Mesodermal cell (in vitro differentiated cells): Measurements from ENCODE around the gene TAL1.

Experiments used
- H3K27ac ChIP-seq: 2 replicates; pipeline ENCODE4 v1.7.0; 2013; ENCODE audit warnings: mild to moderate bottlenecking, low read depth, low read length, moderate library complexity; ENCODE audit not compliant: severe bottlenecking
- H3K36me3 ChIP-seq: 2 replicates; pipeline ENCODE4 v1.7.1; 2013; ENCODE audit warnings: mild to moderate bottlenecking, low read length, moderate library complexity; ENCODE audit not compliant: control insufficient read depth, insufficient read depth
- H3K4me1 ChIP-seq: one replicate; pipeline ENCODE4 v1.7.1; 2013; ENCODE audit warnings: mild to moderate bottlenecking, low read length; ENCODE audit not compliant: insufficient read depth, control insufficient read depth, poor library complexity, severe bottlenecking
- H3K4me3 ChIP-seq: 2 replicates; pipeline ENCODE4 v1.7.0; 2013; ENCODE audit warnings: low read length, control low read depth, mild to moderate bottlenecking; ENCODE audit not compliant: insufficient read depth, poor library complexity, severe bottlenecking; ENCODE audit errors: extremely low read depth
- H3K9me3 ChIP-seq: 2 replicates; pipeline ENCODE4 v1.7.1; 2013; ENCODE audit warnings: mild to moderate bottlenecking, low read length, moderate library complexity; ENCODE audit not compliant: control insufficient read depth
- WGBS, 2 experiments: methylation state at CpG; one replicate each; pipeline ENCODE4 v1.1.5; 2013; ENCODE audit warnings: missing lambda C conversion rate in 2 of 2; ENCODE audit not compliant: insufficient coverage in 2 of 2; 5-methylcytosine and 5-hydroxymethylcytosine counted together

Gene TAL1

DNA sequence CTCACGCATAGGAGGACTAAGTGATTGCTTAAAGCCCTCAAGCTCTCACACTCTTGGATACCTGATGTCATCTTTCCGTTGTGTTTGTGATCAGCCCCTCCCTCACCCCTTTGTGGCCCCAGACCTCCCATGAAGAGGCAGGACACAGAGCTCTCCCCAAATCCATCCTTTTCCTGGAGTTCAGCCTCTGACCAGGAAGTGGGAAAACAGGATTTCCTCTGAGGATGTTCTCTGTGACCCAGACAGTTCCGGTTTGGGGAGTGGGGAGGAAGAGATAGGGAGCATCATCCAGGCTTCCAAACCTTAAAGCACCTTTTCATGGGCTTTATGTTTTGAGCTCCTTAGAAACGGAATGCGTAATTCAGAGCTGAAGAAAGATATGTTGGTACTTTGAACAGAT, 11.9 kb upstream of the TAL1 start:
- Histone ChIP-seq H3K9me3 (no peaks in the 10 kb centered on the region), H3K4me3 (no peak overlapping the region), H3K36me3 (no peaks in the 10 kb centered on the region), H3K27ac (no peak overlapping the region), H3K4me1 (peaks cover 25% of the 10 kb centered on the region)
- WGBS, 2 experiments, result 66 to 90% methylated on average over 2 to 4 of the region's 5 CpGs

GRCh38 chr1:47241114-47242113, 9.4 kb upstream of the TAL1 start:
- WGBS, 2 experiments, result 68 to 98% methylated on average over 6 of the region's 11 CpGs
- Histone ChIP-seq H3K27ac (no peak overlapping the region), H3K4me3 (no peak overlapping the region), H3K36me3 (no peaks in the 10 kb centered on the region), H3K9me3 (no peaks in the 10 kb centered on the region), H3K4me1 (peaks cover 34% of the 10 kb centered on the region)

DNA sequence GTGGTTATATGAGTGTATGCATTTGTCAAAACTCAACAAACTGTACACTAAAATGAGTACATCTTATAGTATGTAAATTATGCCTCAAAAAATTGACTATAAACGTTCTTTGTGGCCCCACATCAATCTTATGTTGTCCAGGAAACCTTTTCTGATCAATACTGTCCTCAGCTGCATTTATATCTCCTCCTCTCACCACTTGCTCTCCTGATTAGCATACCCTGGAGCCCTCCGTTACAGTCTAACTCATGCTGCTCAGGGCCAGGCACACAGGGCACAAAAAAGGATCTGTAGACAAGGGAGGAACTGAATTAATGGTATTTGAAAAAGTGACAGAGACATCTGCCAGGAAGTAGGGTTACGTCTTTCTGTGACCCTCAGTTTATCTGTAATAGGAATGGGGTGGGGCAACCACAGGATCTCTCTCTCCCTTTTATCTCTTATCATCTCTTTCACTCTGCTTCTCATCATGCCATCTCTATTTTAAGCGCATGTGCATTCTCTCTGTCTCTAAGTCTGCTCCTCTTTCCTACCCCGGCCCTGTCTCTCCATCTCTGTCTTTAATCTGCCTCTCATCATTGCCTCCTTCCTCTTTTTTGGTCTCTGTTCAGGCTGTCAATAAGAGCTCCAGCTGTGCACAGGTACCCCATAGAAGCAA, 7.0 kb upstream of the TAL1 start:
- no peaks in the 10 kb centered on the region for H3K9me3 ChIP-seq
- no peak overlapping the region for H3K27ac ChIP-seq
- H3K36me3 ChIP-seq, result no peaks in the 10 kb centered on the region
- WGBS, 2 experiments, result 63 to 73% methylated on average over 3 of the region's 5 CpGs
- H3K4me1 ChIP-seq, result peaks cover 52% of the 10 kb centered on the region
- H3K4me3 ChIP-seq, result no peak overlapping the region

- Histone ChIP-seq H3K4me1 (peaks cover 40% of the 10 kb centered on the region), H3K4me3 (no peak overlapping the region), H3K27ac (peak overlapping the region; percentile 41), H3K36me3 (no peaks in the 10 kb centered on the region), H3K9me3 (no peaks in the 10 kb centered on the region)
- 79 to 87% methylated on average over 3 of the region's 4 CpGs for WGBS, 2 experiments
Observed at GRCh38 chr1:47235806-47236205, 3.8 kb upstream of the TAL1 start.

GRCh38 chr1:47235241-47235681, 3.2 kb upstream of the TAL1 start:
- Histone ChIP-seq H3K4me1 (peaks cover 46% of the 10 kb centered on the region), H3K27ac (peak overlapping the region; percentile 41), H3K9me3 (no peaks in the 10 kb centered on the region), H3K4me3 (no peak overlapping the region), H3K36me3 (no peaks in the 10 kb centered on the region)
- WGBS, 2 experiments, result 24 to 29% methylated on average over 9 of the region's 21 CpGs

DNA sequence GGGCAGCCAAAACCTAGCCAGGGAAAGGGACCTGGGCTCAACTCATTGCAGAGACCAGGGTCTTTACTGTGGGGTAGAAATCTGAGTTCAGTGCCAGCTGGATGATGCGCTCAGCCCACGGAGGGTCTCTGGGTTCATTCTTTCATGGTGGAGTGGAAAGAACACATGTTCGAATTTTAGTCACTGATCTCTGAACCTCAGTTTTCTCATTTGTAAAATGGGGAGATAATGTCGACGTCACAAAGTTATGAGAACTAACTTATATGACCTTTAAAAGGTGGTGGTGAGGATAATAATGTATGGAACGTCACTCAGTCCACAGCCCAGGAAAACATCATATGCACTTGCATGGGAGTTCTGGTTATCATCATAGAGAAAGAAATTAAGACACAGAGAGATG, 1.2 kb upstream of the TAL1 start:
- no peak overlapping the region for H3K27ac ChIP-seq
- WGBS, 2 experiments, result 68 to 84% methylated on average over 3 of the region's 6 CpGs

DNA sequence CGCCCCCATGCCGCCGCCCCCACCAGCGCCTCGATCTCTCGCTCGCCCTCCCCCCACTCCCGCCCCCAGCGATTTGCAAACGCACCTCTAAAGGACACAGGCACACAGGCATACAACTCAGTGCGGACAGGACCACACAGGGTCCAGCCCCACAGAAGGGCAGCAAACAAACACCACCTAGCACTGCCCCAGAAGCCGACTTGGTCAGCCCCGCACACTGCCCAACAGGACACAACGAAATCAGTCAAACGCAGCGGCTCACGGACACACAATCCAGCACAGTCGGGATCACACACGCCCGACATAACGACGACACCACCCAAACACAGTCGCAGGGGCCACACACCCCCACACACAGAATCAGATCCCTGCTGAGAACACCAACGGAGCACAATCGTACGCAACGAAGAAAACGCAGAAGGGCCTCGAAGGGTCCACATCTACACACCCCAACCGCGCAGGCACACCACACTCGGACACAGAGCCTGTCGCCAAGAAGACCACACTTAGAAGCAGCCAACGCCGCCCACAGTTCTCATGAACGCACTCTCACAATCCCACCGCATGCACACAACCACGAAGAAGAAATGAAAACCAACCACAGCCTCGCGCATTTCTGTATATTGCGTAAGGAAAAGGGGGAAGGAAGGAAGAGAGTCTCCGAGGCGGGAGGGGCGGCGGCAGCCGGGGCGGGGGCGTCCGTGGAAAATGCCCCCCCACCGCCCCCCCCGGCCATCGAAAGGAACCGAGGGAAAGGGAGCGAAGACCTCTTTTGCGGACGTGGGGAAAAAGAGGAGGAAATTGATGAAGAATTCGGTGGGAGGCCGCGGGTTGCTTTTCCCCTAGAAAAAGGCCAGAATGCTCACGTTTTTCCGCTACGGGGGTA, 481 bp downstream of the TAL1 start:
- peaks cover 33% of the 10 kb centered on the region for H3K4me1 ChIP-seq
- no peaks in the 10 kb centered on the region for H3K9me3 ChIP-seq
- H3K36me3 ChIP-seq, result no peaks in the 10 kb centered on the region
- WGBS, 2 experiments, result 0% methylated on average over 20 to 45 of the region's 62 CpGs
- H3K27ac ChIP-seq, result peak overlapping the region; percentile 57
- peak overlapping the region; percentile 37 for H3K4me3 ChIP-seq

More for the DNA sequence above, 1.2 kb upstream of the TAL1 start:
- Histone ChIP-seq H3K9me3 (no peaks in the 10 kb centered on the region), H3K4me3 (no peak overlapping the region), H3K4me1 (peaks cover 42% of the 10 kb centered on the region), H3K36me3 (no peaks in the 10 kb centered on the region)

- peaks cover 30% of the 10 kb centered on the region for H3K4me1 ChIP-seq
- no peak overlapping the region for H3K27ac ChIP-seq
- H3K4me3 ChIP-seq, result peak overlapping the region; percentile 37
- H3K36me3 ChIP-seq, result no peaks in the 10 kb centered on the region
- no peaks in the 10 kb centered on the region for H3K9me3 ChIP-seq
- WGBS, 2 experiments, result 0% methylated on average over 30 to 32 of the region's 44 CpGs
Observed at GRCh38 chr1:47230692-47231300, 1.2 kb downstream of the TAL1 start.

DNA sequence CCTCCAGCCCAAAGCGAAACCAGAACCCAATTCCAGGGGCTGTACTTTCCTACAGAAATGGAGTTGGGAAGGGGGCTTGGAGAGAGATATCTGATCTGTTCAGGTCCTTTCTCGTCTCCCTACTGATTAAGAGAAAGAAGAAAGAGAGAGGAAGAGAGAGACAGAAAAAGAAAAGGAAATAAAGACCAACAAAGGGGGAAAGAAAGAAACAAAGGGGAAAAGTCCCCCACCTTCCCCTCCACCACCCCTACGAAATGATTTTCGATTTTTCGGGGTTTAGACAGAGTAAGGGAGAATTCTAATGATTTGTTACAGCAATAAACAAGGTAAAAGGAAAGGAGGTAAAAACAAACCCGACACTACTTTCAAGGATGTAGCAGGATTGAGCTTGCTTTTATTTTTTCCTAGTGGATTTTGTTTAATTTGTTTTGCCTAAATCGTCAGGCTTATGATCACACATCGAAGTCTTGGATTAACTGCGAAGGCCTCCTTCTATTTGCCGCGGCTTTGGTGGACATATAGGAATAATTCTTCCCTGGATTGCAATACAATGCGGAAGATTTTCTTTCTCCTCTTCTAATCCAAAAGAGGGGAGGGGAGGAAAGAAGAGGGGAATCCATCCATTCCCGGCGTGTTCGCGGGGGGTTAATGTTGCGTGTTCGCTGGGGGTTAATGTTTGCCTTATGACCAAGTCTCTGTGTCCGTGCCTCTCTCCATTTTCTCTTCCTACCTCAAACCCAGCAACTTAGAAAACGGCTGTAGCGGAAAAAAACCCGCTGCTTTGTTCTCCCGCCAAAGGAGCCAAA, 1.9 kb downstream of the TAL1 start:
- Histone ChIP-seq H3K4me1 (peaks cover 23% of the 10 kb centered on the region), H3K27ac (no peak overlapping the region), H3K36me3 (no peaks in the 10 kb centered on the region), H3K9me3 (no peaks in the 10 kb centered on the region), H3K4me3 (peak overlapping the region; percentile 37)
- 0 to 4% methylated on average over 1 to 8 of the region's 23 CpGs for WGBS, 2 experiments
